ENCODE measurements around the gene SMAD6. TPM values are rescaled to one million over a fixed set of nuclear protein-coding genes. Genes with fewer than 3 reads are reported as not detected.

SMAD6 gene
- total RNA-seq, 2 experiments from 2014 or later, result 0.25 to 0.41 TPM

DNA sequence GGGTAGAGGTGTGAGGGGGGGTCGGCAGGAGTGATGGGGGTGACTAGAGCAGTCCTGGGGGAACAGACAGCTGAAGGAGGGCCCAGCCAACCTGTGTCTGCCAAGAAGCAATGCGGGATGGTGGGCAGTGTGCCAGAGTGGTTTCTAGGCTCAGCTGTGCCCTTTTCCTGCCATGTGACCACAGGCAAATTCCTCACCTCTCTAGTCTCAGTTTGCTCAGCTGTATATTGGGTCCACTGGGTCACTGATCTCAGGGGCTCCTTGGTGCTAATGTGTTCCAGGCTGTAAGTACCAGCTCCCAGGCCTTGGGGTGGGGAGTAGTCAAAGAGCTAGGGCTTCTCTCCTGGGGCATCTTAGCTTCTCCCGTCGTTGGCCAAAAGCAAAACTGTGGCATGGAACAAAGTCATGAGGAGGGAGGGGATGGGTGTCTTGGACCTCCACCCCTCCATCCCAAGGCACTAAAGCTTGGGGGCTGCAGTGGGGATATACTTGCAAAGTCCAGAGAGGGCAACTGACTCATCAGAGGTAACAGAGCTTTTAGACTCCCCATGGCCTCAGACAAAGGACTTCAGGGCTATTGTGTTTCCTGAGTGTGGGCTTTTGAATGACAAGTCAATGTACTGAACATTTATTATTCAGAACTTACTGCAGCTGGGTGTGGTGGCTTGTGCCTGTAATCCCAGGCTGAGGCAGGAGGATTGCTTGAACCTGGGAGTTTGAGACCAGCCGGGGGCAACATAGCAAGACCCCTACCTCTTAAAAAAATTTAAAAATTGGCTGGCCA is 20.9 kb downstream of the SMAD6 start:
- Mint-ChIP-seq H3K4me3 (no peak overlapping the region), H3K4me1 (ENCODE audit: low read depth) (peaks cover 6% of the 10 kb centered on the region), H3K27me3 (no peaks in the 10 kb centered on the region), H3K9me3 (no peaks in the 10 kb centered on the region), H3K36me3 (ENCODE audit: low read depth) (no peaks in the 10 kb centered on the region), H3K27ac (no peak overlapping the region)
- TF ChIP-seq, protein P1, sequence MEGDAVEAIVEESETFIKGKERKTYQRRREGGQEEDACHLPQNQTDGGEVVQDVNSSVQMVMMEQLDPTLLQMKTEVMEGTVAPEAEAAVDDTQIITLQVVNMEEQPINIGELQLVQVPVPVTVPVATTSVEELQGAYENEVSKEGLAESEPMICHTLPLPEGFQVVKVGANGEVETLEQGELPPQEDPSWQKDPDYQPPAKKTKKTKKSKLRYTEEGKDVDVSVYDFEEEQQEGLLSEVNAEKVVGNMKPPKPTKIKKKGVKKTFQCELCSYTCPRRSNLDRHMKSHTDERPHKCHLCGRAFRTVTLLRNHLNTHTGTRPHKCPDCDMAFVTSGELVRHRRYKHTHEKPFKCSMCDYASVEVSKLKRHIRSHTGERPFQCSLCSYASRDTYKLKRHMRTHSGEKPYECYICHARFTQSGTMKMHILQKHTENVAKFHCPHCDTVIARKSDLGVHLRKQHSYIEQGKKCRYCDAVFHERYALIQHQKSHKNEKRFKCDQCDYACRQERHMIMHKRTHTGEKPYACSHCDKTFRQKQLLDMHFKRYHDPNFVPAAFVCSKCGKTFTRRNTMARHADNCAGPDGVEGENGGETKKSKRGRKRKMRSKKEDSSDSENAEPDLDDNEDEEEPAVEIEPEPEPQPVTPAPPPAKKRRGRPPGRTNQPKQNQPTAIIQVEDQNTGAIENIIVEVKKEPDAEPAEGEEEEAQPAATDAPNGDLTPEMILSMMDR (IDR thresholded peaks at IDR 0.05), result no peak
- no peak for ATAC-seq
- ChIA-PET CTCF (interaction anchor here (0.9 to 1.6 kb wide), 2 partner anchors 12 to 15 kb away, joined by 4 read pairs; no protein-coding TSS in a partner anchor), POLR2A (interaction anchor here (0.7 to 1.3 kb wide), 3 partner anchors 13 to 218 kb away, joined by 3 read pairs; partner anchors contain the start of genes RPL4 and ZWILCH)
- DNase-seq, result no peak
- intact Hi-C loops (cut with micrococcal nuclease), result no loop called here

DNA sequence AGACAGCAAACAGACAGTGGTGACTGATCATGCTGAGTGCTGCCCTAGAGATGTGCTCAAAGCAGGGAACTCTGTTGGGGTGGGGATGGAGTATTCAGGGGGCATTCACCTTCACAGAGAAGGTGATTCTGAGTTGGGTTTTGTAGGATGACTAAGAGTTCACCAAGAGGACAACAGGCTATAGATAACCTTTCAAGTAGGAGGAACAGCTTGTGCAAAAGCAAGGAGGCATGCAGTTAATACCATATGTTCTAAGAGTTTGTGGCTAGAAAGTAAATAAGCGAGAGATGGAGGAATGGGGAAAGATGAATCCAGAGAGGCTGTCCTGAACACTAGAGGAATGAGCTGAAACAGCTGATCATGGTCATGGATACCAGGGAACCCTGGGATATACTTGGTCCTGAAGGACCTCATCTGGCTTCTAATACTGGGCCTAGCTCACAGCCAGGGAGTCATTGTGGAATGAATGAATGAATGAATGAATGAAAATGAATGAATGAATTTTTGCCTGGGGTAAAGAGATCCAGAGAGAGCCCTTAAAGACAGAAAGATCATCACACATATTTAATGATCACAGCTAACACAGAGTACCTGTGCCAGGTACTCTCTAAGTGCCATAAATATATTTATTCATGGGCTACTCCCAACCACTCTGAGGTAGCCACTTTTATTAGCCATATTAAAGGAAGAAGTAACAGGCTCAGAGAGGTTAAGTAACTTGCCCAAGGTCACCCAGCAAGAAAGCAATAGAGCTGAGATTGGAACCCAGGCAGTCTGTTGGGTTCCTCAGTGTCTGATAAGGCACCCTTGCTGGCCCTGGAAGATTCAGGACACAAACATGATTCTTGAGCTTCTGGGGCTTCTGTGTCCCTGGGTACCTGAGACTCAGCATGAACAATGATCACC is 22.0 kb downstream of the SMAD6 start:
- ChIA-PET POLR2A (interaction anchor here (1.0 kb wide), 1 partner anchor 14 kb away, joined by 3 read pairs; no protein-coding TSS in a partner anchor), CTCF (interaction anchor here (0.9 to 1.6 kb wide), 3 partner anchors 13 to 20 kb away, joined by 3 to 4 read pairs (median 4); no protein-coding TSS in a partner anchor)
- H3K27ac Mint-ChIP-seq, result no peak overlapping the region
- TF ChIP-seq, protein P1 (IDR thresholded peaks at IDR 0.05), result no peak
- intact Hi-C loops (cut with micrococcal nuclease), result no loop called here
- H3K4me3 Mint-ChIP-seq, result no peak overlapping the region
- H3K36me3 Mint-ChIP-seq (ENCODE audit: low read depth), result no peaks in the 10 kb centered on the region
- H3K4me1 Mint-ChIP-seq (ENCODE audit: low read depth), result peaks cover 6% of the 10 kb centered on the region
- H3K9me3 Mint-ChIP-seq, result no peaks in the 10 kb centered on the region
- no peaks in the 10 kb centered on the region for H3K27me3 Mint-ChIP-seq
- no peak for ATAC-seq
- no peak for DNase-seq

DNA sequence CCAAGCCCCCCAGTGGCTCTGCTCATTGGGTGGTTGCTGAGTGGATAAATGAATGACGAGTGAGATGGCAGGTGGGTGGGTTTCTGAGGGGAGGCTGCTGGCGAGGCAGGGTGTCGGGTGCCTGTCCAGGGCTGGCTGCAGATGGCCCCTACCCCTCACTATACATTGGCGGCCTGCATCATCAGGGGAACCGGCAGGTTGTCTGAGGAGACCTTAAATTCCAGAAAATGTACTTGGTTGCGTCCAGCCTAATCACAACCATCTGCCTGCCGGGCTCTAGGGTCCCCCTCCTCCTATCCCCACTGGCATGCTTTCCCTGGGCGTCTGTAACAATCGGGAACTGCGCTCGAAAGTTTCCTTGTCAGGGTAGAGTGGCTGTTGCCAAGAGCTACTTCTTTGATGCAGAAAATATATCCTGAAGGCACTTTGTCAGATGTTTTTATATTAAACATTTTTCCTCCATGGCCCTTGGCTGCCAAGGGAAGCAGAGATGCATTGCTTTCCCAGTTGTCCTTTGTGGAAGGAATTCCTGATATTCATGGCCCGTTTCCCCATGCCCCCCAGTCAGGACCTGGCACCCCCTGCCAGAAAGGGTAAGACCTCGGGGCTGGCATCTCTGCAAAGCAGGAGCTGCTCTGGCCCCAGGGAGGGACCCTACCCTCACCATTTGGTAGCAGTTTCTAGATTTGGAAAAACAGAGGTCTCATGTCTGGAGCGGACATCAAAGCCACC is 22.9 kb downstream of the SMAD6 start:
- ATAC-seq (no peak), DNase-seq (no peak)
- H3K27me3 Mint-ChIP-seq, result no peaks in the 10 kb centered on the region
- no peaks in the 10 kb centered on the region for H3K36me3 Mint-ChIP-seq (ENCODE audit: low read depth)
- no peak overlapping the region for H3K4me3 Mint-ChIP-seq
- POLR2A ChIA-PET, result interaction anchor here (0.9 to 1.0 kb wide), 2 partner anchors 13 to 32 kb away, joined by 3 read pairs; no protein-coding TSS in a partner anchor
- TF ChIP-seq, protein P1 (IDR thresholded peaks at IDR 0.05), result no peak
- H3K4me1 Mint-ChIP-seq (ENCODE audit: low read depth), result peaks cover 3% of the 10 kb centered on the region
- H3K27ac Mint-ChIP-seq, result no peak overlapping the region
- H3K9me3 Mint-ChIP-seq, result no peaks in the 10 kb centered on the region
- intact Hi-C loops (cut with micrococcal nuclease), result no loop called here
- CTCF ChIA-PET, result interaction anchor here (1.4 to 1.6 kb wide), 2 partner anchors 13 to 20 kb away, joined by 3 to 4 read pairs; no protein-coding TSS in a partner anchor

- intact Hi-C loops (cut with micrococcal nuclease), result no loop called here
- Mint-ChIP-seq H3K4me1 (ENCODE audit: low read depth) (peaks cover 1% of the 10 kb centered on the region), H3K27me3 (no peaks in the 10 kb centered on the region), H3K9me3 (no peaks in the 10 kb centered on the region), H3K4me3 (no peak overlapping the region), H3K36me3 (ENCODE audit: low read depth) (no peaks in the 10 kb centered on the region), H3K27ac (no peak overlapping the region)
- POLR2A ChIA-PET, result interaction anchor here (0.9 to 1.0 kb wide), 2 partner anchors 14 to 31 kb away, joined by 3 read pairs; no protein-coding TSS in a partner anchor
- TF ChIP-seq, protein P1 (IDR thresholded peaks at IDR 0.05), result no peak
- CTCF ChIA-PET, result interaction anchor here (1.4 kb wide), 1 partner anchor 21 kb away, joined by 3 read pairs; no protein-coding TSS in a partner anchor
- no peak for DNase-seq
- ATAC-seq, result no peak
Observed at GRCh38 chr15:66725464-66725785, 23.4 kb downstream of the SMAD6 start.

Measured in activated CD8-positive, alpha-beta T cell treated with anti-CD3 and anti-CD28 coated beads for 36 hours (primary cell).